ENCODE data around the gene RASIP1.
"Not testable (repeated sequence)": the region's sequence is repeated elsewhere in the genome, so short reads cannot be mapped to it uniquely, and the experiment has no call there.

The RASIP1 gene

GRCh38 chr19:48713041-48713863 is 27.2 kb downstream of the RASIP1 start:
- no peak for DNase-seq (ENCODE audit: low read depth)

- no peak for DNase-seq (ENCODE audit: low read depth)
Measured at GRCh38 chr19:48711106-48711662, 29.2 kb downstream of the RASIP1 start.

- DNase-seq (ENCODE audit: low read depth) = no peak
Measured at GRCh38 chr19:48708471-48708870, 31.9 kb downstream of the RASIP1 start.

- DNase-seq (ENCODE audit: low read depth) = no peak
Measured at GRCh38 chr19:48705431-48705830, 35.0 kb downstream of the RASIP1 start.

GRCh38 chr19:48703316-48703715 is 37.1 kb downstream of the RASIP1 start:
- no peak for DNase-seq (ENCODE audit: low read depth)

GRCh38 chr19:48702701-48703100 is 37.7 kb downstream of the RASIP1 start:
- DNase-seq (ENCODE audit: low read depth) = no peak

- no peak for DNase-seq (ENCODE audit: low read depth)
Measured at GRCh38 chr19:48698046-48698445, 42.4 kb downstream of the RASIP1 start.

GRCh38 chr19:48696353-48697010 is 43.9 kb downstream of the RASIP1 start:
- DNase-seq (ENCODE audit: low read depth) = no peak

GRCh38 chr19:48695743-48696352 is 44.6 kb downstream of the RASIP1 start, which contains the start of gene FUT2:
FUT2 (plus strand) TSS chr19:48695971; CDS start chr19:48702957, 6,986 bp downstream.
- DNase-seq (ENCODE audit: low read depth) = no peak

- DNase-seq (ENCODE audit: low read depth) = not testable (repeated sequence)
Measured at GRCh38 chr19:48693629-48694028, 46.8 kb downstream of the RASIP1 start.

- no peak for DNase-seq (ENCODE audit: low read depth)
Measured at GRCh38 chr19:48689449-48689848, 51.0 kb downstream of the RASIP1 start.

- no peak for DNase-seq (ENCODE audit: low read depth)
Measured at GRCh38 chr19:48687776-48688175, 52.6 kb downstream of the RASIP1 start.

GRCh38 chr19:48686637-48687036 is 53.8 kb downstream of the RASIP1 start:
- not testable (repeated sequence) for DNase-seq (ENCODE audit: low read depth)

- no peak for DNase-seq (ENCODE audit: low read depth)
Measured at GRCh38 chr19:48686088-48686487, 54.3 kb downstream of the RASIP1 start.

GRCh38 chr19:48685583-48685982 is 54.8 kb downstream of the RASIP1 start:
- DNase-seq (ENCODE audit: low read depth) = no peak

GRCh38 chr19:48683349-48683748 is 57.1 kb downstream of the RASIP1 start:
- no peak for DNase-seq (ENCODE audit: low read depth)

- no peak for DNase-seq (ENCODE audit: low read depth)
Measured at GRCh38 chr19:48681127-48681470, 59.3 kb downstream of the RASIP1 start.

GRCh38 chr19:48680436-48681126 is 59.8 kb downstream of the RASIP1 start:
- DNase-seq (ENCODE audit: low read depth) = no peak

GRCh38 chr19:48680006-48680405 is 60.4 kb downstream of the RASIP1 start:
- DNase-seq (ENCODE audit: low read depth) = not testable (repeated sequence)

- no peak for DNase-seq (ENCODE audit: low read depth)
Measured at GRCh38 chr19:48678201-48678600, 62.2 kb downstream of the RASIP1 start.

GRCh38 chr19:48676887-48677286 is 63.5 kb downstream of the RASIP1 start:
- no peak for DNase-seq (ENCODE audit: low read depth)

- no peak for DNase-seq (ENCODE audit: low read depth)
Measured at GRCh38 chr19:48676487-48676886, 63.9 kb downstream of the RASIP1 start.

All from activated T-helper 1 cell treated with Interleukin-2 at 50 U/mL for 16 hours (primary cell).